ENCODE data around the gene CPTP.

CPTP gene

DNA sequence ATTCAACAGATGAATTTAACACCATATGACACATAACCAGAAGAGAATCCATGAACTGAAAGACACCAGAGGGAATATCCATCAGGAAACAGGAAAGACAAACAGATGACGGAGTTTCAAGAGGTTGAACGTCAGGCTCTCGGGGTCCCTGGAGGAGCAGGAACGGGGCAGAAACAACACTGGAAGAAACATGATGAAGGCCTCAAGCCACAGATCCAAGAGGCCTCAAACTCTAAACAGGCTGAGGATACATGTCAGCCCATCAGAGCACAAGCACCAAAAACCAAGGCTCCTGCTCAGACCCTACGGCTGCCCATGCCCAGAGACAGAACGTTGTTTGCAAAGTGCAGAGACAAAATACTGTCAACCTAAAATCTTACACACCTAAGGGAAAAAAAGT, 7.2 kb upstream of the CPTP start:
- in situ Hi-C loops (cut with MboI; ENCODE audit: low sequenced_read_pairs): no loop called here

DNA sequence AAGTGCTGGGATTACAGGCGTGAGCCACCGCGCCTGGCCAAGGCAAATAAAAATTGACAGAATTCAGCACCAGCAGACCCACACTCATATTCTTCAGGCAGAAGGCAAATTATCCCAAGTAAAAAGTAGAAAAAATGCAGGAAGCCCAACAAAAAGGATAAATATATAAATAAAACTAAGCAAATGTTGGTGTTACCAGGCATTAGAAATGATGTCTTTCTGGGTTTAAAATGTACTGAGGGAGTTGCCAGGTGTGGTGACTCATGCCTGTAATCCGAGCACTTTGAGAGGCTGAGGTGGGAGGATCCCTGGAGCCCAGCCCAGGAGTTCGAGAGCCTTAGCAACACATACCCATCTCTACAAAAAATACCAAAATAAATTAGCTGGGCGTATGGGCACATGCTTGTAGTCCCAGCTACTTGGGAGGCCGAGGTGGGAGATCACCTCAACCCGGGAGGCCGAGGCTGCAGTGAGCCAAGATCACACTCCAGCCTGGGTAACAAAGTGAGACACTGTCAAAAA, 6.4 kb upstream of the CPTP start:
- in situ Hi-C loops (cut with MboI; ENCODE audit: low sequenced_read_pairs): no loop called here

DNA sequence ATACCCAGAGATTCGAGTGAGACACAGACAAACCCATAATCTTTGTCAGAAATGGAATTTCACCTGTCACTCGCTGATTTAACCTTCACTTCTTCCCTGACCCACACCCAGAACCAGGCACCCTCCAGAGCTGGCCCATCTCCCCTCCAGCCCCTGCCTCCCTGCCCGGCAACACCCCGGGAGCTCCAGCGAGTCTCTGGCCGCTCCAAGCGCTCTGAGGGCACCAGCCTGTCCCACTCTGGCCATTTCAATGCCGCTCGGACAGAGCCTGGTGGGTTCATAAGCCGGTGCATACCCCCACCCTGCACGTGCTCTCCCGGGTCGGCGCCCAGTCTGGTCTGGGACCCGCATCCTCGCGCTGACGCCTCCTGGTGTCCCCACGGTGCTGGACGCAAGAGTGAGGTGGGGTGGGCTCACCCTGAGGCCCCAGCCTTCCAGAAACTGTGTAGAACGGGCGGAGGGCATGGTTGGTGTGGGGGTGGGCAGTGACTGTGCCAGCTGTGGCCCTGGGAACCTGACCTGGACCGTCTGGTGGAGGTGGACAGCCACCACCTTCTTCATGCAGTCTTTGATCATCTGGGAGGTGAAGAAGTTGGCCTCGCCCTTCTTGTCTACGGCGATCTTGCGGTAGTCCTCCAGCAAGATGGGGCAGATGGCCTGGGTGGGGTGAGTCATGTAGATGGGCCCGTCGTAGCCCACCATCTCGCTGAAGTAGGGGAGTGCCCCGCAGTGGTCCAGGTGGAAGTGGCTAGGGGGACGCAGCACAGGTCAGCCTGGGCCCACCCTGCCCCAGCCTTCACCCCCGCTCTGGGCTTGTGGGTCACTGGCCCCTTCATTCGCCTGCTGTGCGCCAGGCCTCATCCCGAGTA, 5.6 kb upstream of the CPTP start:
- in situ Hi-C loops (cut with MboI; ENCODE audit: low sequenced_read_pairs): no loop called here

DNA sequence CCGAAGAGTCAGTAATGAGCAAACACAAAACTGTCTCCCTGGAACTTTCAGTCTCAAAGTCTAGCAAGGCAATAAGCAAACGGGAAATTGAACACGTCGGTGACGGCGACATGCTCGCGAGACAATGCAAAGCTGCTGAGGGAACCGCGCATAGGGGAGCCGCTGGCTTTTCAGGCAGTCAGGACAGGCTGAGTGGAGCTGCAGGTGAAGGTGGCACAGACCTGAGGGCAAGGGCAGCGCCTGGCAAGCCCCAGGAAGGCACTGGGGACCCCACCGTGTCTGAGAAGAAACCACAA, 5.0 kb upstream of the CPTP start:
- in situ Hi-C loops (cut with MboI; ENCODE audit: low sequenced_read_pairs): no loop called here

DNA sequence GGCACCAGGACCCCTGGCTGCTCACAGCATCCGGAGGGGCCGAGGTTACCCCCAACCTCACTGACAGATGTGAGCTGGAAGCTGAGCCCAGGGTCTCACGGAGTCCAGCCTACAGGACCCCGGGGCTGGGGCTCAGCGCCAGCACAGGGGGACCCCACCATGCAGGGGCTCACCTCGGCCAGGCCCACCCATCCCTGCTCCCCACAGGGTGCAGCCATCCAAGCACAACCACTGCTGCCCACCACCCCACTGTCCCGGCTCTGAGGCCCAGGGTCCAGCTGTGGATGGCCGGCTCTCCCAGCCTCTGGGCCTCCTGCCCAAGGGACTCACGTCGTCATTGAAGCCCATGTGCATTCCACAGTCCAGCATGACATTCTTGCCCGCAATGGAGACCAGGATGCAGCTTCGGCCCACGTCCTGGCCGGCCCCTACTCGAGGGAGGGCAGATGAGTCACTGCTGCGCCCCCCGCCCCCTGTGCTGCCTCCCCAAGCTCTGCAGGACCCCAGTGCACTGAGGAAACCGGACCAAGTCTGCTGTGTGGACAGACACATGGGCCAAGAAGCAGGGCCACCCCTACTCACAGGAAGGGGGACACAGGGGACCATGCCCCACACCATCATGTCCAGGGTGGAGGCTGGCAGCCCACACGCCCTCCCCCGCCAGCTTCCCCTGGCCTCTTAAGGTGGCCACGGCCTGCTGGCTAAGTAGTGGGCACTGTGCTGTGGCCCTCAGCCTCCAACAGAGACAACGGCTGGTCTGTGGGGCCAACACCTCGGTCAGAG, 3.7 kb upstream of the CPTP start:
- in situ Hi-C loops (cut with MboI; ENCODE audit: low sequenced_read_pairs): no loop called here

DNA sequence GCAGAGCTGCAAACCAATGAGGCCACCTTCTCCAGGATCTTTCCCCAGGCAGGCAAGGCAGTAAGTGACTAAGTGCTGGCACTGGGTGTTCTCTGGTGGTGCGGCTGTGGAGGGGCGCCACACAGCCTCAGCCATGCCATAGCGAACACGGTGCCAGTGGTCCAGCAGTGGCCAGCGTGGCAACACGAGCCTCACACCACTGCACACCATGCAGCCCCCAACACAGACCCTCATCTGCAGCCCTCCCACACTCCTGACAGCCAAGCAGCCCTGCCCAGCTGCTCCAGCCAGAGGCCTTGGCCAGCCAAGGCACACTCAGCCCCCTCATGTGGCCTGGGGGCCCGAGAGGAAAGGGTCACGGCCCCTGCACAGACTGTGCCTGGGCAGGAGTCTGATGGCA, 3.1 kb upstream of the CPTP start:
- in situ Hi-C loops (cut with MboI; ENCODE audit: low sequenced_read_pairs): no loop called here

DNA sequence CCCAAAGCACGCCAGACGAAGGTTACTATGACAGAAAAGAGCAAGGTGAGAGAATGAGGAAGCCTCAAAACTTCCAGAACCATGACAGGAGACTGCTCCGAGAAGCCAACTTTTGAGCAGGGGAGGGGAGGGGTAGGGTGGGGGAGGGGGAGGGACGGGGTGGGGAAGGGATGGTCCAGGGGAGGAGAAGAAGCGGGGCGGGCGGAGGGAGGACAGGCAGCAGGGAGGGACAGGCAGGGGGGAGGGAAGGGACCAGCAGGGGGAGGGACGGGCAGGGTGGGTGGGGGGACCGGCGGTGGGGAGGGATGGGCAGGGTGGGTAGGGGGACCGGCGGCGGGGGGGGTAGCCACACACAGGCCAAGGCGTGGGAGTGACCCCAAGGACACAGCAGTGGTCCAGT, 2.2 kb upstream of the CPTP start:
- in situ Hi-C loops (cut with MboI; ENCODE audit: low sequenced_read_pairs): no loop called here

DNA sequence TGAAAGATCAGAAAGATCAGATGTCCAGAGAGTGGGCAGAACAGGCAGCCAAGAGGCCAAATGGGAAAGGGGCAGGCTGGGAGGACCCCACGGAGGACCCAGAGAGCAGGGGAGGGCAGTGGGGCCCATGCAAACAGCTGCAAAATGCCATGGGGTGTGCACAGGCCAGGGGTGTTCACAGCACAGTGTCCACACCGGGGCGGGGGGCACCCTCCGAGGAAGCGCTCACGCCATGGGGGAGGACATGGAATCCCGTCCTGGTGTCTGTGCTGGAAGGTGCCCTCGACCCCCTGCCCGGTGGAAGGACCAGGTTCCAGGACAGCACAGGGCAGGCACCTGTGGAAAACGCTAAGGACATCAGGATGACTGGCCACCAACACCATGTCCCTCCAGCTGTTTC, 1.6 kb upstream of the CPTP start:
- in situ Hi-C loops (cut with MboI; ENCODE audit: low sequenced_read_pairs): no loop called here

DNA sequence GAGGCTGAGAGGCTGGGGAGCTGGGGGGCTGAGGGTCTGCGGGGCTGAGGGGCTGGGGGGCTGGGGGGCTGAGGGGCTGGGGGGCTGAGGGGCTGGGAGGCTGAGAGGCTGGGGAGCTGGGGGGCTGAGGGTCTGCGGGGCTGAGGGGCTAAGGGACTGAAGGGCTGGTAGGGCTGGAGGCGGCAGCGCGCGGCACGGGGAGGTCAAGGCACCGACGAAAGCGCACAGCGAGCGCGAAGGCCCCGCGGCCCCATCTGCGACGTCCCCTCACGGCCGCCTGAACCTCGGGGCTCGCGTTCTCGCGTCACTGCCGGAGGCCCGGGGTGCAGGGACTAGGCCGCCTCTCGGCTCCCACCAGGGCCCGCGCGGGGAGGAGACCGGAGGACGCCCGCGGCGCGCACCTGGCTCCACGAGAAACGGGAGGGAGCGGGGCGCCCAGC, 498 bp upstream of the CPTP start:
- in situ Hi-C loops (cut with MboI; ENCODE audit: low sequenced_read_pairs): no loop called here

DNA sequence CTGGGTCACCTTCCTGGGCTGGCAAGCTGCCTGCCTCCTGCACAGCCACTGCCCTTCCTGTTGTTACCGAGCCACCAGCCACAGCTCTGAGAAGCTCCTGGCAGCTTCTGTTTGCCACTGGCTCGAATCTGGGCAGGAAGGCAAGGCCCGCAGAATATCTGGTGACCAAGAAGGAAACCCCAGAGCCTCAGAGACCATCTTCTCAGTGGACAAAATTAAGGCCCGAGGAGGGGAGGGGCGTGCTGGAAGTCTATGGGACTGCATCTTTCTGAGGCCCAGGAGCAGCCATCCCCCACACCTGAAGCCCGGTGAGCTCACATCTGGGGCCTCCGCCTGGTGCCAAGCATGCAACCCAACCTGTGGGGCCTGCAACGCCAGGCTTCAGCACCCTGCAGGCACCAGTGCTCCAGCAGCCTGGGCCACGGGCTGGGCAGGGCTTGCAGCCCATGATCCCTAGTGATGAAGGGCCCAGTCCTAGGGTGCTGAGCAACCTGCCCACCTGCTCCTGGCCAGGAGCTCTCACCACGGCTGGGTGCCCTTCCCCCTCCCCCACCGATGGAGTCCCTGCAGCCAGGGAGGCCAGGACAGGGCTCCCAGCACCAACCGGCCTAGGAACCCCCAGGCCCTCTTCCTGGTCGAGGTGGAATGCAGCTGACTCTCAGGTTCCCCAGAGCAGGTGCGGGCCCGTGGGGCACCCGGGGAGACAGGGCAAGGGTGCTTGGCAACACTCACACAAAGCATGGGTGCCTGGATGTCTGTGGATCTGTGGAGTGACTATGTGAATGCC, 879 bp downstream of the CPTP start:
- in situ Hi-C loops (cut with MboI; ENCODE audit: low sequenced_read_pairs): no loop called here

DNA sequence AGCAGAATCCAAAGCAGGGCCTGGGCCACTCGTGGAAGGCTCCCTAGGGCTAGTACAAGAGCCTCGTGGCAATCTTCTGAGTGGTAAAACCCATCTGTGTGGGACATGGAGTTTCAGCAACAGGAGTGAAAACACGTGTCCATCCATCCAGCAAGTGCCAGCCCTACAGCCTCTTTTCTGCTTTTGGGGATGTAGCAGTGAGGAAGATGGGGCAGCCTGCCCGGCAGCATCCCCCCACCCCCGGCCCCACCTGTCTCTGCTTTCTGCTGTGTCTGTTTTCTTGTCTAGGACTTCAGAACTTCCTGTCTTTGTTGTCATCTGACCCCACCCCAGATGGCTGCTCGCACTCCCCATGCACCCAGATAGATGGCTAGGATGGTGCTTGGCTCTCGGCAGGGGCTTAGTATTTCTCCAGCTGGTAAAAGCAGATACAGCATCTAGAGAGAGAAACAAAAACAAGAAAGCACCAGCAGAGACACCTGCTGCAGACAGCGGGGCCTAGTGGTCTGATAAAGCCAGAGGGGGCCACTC, 1.5 kb downstream of the CPTP start:
- in situ Hi-C loops (cut with MboI; ENCODE audit: low sequenced_read_pairs): no loop called here

DNA sequence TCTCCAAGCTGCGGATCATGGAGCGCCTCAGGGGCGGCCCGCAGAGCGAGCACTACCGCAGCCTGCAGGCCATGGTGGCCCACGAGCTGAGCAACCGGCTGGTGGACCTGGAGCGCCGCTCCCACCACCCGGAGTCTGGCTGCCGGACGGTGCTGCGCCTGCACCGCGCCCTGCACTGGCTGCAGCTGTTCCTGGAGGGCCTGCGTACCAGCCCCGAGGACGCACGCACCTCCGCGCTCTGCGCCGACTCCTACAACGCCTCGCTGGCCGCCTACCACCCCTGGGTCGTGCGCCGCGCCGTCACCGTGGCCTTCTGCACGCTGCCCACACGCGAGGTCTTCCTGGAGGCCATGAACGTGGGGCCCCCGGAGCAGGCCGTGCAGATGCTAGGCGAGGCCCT, 2.7 kb downstream of the CPTP start:
- in situ Hi-C loops (cut with MboI; ENCODE audit: low sequenced_read_pairs): no loop called here

DNA sequence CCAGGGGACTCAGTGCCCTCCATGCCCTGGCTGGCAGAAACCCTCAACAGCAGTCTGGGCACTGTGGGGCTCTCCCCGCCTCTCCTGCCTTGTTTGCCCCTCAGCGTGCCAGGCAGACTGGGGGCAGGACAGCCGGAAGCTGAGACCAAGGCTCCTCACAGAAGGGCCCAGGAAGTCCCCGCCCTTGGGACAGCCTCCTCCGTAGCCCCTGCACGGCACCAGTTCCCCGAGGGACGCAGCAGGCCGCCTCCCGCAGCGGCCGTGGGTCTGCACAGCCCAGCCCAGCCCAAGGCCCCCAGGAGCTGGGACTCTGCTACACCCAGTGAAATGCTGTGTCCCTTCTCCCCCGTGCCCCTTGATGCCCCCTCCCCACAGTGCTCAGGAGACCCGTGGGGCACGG, 3.7 kb downstream of the CPTP start:
- in situ Hi-C loops (cut with MboI; ENCODE audit: low sequenced_read_pairs): no loop called here

DNA sequence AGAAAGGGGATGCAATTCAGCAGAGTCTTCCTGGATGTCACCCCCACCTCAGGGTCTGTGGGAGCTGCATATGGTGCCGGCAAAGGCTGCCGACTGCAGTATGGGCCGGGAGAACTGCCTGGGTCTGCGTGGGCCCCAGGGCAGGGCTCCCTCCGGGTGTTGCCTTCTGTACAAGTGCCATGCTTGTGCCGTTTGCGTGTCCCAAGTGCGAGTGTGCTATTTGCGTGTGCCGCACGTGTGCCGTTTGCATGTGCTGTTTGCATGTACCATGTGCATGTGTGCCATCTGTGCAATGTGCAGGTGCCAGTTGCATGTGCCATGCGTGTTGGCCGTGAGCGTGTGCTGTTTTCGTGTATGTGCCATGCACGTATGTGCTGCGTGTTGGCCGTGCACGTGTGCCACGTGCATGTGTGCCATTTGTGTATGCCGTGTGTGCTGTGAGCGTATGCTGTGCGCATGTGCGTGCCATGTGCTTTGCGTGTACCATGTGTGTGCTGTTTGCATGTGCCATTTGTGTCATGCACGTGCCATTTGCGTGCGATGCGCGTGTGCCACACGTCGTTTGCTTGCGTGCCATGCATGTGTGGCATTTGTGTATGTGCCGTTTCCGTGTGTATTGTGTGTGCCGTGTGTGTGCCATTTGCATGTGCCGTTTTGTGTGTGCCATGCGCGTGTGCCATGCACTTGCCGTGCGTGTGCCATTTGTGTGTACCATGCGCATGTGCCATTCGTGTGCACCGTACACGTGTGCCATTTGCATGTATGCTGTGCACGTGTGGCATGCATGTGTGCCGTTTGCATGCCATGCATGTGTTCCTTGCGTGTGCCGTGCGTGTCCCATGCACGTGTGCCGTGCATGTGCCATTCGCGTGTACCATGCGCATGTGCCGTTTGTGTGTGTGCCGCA, 5.0 kb downstream of the CPTP start:
- in situ Hi-C loops (cut with MboI; ENCODE audit: low sequenced_read_pairs): no loop called here

DNA sequence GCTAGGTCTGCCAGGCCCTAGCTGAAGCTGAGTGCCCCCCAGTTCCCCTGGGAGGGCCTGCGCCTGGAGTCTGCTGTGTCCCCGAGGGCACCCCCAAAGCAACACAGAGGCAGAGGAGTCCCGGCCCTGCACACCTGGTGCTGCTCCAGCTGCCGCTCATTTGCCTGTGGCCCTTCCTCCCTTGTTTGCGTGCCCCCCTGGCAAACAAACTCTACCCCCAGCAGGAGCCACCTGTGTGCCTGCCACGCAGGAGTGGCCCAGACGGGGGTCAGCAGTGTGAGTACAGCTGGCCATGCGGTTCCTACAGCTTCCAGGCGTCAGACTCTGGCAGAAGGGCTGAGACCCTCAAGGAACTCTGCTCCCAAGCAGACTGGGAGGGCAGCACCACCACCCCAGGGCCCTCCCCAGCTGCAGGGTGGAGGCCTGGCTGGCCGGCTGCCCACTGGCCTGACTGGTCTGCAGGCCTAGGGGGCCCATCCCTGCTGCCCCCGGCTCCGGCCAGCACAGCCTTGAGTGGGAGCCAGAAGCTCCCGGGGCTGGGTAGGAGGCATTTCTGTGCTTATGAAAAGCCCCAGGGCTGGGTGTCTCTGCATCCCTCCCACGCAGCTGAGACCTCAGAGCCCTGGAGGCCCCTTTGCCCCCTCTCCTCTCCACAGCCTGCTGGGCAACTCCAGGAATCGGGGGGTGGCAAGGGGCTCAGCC, 5.9 kb downstream of the CPTP start:
- in situ Hi-C loops (cut with MboI; ENCODE audit: low sequenced_read_pairs): no loop called here

DNA sequence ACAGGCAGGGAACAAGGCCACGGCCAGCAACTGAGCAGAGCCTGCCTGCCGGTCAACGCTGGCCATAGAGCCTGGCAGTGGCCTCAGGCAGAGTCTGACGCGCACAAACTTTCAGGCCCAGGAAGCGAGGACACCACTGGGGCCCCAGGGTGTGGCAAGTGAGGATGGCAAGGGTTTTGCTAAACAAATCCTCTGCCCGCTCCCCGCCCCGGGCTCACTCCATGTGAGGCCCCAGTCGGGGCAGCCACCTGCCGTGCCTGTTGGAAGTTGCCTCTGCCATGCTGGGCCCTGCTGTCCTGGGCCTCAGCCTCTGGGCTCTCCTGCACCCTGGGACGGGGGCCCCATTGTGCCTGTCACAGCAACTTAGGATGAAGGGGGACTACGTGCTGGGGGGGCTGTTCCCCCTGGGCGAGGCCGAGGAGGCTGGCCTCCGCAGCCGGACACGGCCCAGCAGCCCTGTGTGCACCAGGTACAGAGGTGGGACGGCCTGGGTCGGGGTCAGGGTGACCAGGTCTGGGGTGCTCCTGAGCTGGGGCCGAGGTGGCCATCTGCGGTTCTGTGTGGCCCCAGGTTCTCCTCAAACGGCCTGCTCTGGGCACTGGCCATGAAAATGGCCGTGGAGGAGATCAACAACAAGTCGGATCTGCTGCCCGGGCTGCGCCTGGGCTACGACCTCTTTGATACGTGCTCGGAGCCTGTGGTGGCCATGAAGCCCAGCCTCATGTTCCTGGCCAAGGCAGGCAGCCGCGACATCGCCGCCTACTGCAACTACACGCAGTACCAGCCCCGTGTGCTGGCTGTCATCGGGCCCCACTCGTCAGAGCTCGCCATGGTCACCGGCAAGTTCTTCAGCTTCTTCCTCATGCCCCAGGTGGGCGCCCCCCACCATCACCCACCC, 6.7 kb downstream of the CPTP start, which contains the start of gene TAS1R3:
Gene TAS1R3 (plus strand): TSS at position 213 of the 898 bp plus-strand sequence. CDS start 66 bp downstream, at position 279.
- in situ Hi-C loops (cut with MboI; ENCODE audit: low sequenced_read_pairs): no loop called here

DNA sequence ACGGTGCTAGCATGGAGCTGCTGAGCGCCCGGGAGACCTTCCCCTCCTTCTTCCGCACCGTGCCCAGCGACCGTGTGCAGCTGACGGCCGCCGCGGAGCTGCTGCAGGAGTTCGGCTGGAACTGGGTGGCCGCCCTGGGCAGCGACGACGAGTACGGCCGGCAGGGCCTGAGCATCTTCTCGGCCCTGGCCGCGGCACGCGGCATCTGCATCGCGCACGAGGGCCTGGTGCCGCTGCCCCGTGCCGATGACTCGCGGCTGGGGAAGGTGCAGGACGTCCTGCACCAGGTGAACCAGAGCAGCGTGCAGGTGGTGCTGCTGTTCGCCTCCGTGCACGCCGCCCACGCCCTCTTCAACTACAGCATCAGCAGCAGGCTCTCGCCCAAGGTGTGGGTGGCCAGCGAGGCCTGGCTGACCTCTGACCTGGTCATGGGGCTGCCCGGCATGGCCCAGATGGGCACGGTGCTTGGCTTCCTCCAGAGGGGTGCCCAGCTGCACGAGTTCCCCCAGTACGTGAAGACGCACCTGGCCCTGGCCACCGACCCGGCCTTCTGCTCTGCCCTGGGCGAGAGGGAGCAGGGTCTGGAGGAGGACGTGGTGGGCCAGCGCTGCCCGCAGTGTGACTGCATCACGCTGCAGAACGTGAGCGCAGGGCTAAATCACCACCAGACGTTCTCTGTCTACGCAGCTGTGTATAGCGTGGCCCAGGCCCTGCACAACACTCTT, 7.6 kb downstream of the CPTP start:
- in situ Hi-C loops (cut with MboI; ENCODE audit: low sequenced_read_pairs): no loop called here
